HEK293 (cell line): ENCODE measurements around the gene FOXO1.

Experiments used
- ZFP41 ChIP-seq: fragments of 450-650 bp; formaldehyde crosslinking; IDR thresholded peaks from 2 replicates; pipeline ENCODE4 v1.5.1; 2016; ENCODE audit warnings: missing biosample characterization, missing genetic modification characterization, borderline replicate concordance
- ZNF146 ChIP-seq: fragments of 450-650 bp; formaldehyde crosslinking; IDR thresholded peaks from 2 replicates; pipeline ENCODE4 v1.5.1; 2016; ENCODE audit warnings: missing biosample characterization, missing genetic modification characterization
- ZNF169 ChIP-seq: fragments of 450-650 bp; formaldehyde crosslinking; IDR thresholded peaks from 2 replicates; pipeline ENCODE4 v1.5.1; 2016; ENCODE audit warnings: missing biosample characterization, missing genetic modification characterization
- TF ChIP-seq, protein P1 (sequence below): fragments of 450-650 bp; formaldehyde crosslinking; IDR thresholded peaks from 2 replicates; pipeline ENCODE4 v1.5.1; 2016; ENCODE audit warnings: missing biosample characterization, missing genetic modification characterization

DNA sequence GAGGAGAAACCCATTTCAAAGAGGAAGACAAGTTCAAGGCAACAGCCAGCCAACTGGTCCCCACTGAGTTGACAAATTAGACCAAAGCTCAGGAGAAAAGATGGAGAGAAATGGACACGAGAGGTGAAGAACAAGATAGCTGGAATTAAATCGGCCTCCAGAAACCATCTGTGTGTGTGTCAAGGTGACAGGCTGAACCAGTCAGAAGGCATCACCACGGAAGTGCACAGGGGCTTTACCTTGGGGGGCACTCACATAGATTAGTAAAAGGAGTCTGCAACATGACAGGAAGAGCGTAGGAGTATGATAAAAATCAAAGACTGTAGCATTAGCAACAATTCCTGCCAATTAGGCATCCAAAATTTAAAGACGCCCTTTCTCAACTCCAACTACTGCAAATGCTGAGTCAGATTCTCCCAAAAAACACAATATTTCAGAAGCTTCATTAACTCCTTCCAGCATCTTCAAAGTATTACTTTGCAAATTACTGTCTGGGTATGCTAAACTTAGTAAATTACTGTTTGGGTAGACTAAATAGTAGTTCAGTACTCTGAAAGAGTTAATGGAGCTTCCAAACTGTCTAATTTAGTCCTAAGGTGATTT lies 66.2 kb downstream of the FOXO1 start:
- TF ChIP-seq, protein P1, sequence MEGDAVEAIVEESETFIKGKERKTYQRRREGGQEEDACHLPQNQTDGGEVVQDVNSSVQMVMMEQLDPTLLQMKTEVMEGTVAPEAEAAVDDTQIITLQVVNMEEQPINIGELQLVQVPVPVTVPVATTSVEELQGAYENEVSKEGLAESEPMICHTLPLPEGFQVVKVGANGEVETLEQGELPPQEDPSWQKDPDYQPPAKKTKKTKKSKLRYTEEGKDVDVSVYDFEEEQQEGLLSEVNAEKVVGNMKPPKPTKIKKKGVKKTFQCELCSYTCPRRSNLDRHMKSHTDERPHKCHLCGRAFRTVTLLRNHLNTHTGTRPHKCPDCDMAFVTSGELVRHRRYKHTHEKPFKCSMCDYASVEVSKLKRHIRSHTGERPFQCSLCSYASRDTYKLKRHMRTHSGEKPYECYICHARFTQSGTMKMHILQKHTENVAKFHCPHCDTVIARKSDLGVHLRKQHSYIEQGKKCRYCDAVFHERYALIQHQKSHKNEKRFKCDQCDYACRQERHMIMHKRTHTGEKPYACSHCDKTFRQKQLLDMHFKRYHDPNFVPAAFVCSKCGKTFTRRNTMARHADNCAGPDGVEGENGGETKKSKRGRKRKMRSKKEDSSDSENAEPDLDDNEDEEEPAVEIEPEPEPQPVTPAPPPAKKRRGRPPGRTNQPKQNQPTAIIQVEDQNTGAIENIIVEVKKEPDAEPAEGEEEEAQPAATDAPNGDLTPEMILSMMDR (tag by site-specific recombination): no peak
- TF ChIP-seq ZFP41 (tag by site-specific recombination): no peak
- no peak for TF ChIP-seq ZNF146 (tag by site-specific recombination)
- TF ChIP-seq ZNF169 (tag by site-specific recombination): no peak
